Measurements from ENCODE around the gene SESTD1.

The SESTD1 gene

GRCh38 chr2:179081954-179082353, 182.7 kb downstream of the SESTD1 start:
- TF ChIP-seq ZNF70 (CRISPR knock-in tag; IDR thresholded peaks at IDR 0.05) (no peak), ZC3H10 (CRISPR knock-in tag; IDR thresholded peaks at IDR 0.05) (no peak), CREB5 (CRISPR knock-in tag; IDR thresholded peaks at IDR 0.05; ENCODE audit: low read depth) (no peak), ZFP3 (CRISPR knock-in tag; IDR thresholded peaks at IDR 0.05) (no peak), OSR1 (CRISPR knock-in tag; IDR thresholded peaks at IDR 0.05) (no peak), ZFP30 (CRISPR knock-in tag; IDR thresholded peaks at IDR 0.05) (no peak), BACH2 (CRISPR knock-in tag; IDR thresholded peaks at IDR 0.05; ENCODE audit: borderline replicate concordance) (no peak), SNAI2 (CRISPR knock-in tag; IDR thresholded peaks at IDR 0.05) (no peak), POU6F1 (CRISPR knock-in tag; IDR thresholded peaks at IDR 0.05; ENCODE audit: borderline replicate concordance, low read depth) (no peak), RARB (CRISPR knock-in tag; IDR thresholded peaks at IDR 0.05) (no peak), ESRRG (CRISPR knock-in tag; IDR thresholded peaks at IDR 0.05) (no peak), TSHZ2 (CRISPR knock-in tag; IDR thresholded peaks at IDR 0.05) (no peak), CSDC2 (CRISPR knock-in tag; IDR thresholded peaks at IDR 0.05) (no peak)
- ATAC-seq: no peak

GRCh38 chr2:179072527-179072926, 192.1 kb downstream of the SESTD1 start:
- ATAC-seq: no peak
- no peak for TF ChIP-seq ZFP30 (CRISPR knock-in tag; IDR thresholded peaks at IDR 0.05)
- no peak for TF ChIP-seq ESRRG (CRISPR knock-in tag; IDR thresholded peaks at IDR 0.05)
- TF ChIP-seq ZNF8 (CRISPR knock-in tag; IDR thresholded peaks at IDR 0.05): no peak
- no peak for TF ChIP-seq ZFP3 (CRISPR knock-in tag; IDR thresholded peaks at IDR 0.05)
- no peak for TF ChIP-seq OSR1 (CRISPR knock-in tag; IDR thresholded peaks at IDR 0.05)
- no peak for TF ChIP-seq PPARA (CRISPR knock-in tag; IDR thresholded peaks at IDR 0.05; ENCODE audit: borderline replicate concordance)
- no peak for TF ChIP-seq SNAI2 (CRISPR knock-in tag; IDR thresholded peaks at IDR 0.05)
- no peak for TF ChIP-seq CREB5 (CRISPR knock-in tag; IDR thresholded peaks at IDR 0.05; ENCODE audit: low read depth)
- TF ChIP-seq GLIS3 (CRISPR knock-in tag; IDR thresholded peaks at IDR 0.05): no peak
- no peak for TF ChIP-seq TCF4 (CRISPR knock-in tag; IDR thresholded peaks at IDR 0.05; ENCODE audit: borderline replicate concordance)
- no peak for TF ChIP-seq BACH2 (CRISPR knock-in tag; IDR thresholded peaks at IDR 0.05; ENCODE audit: borderline replicate concordance)
- no peak for TF ChIP-seq TSHZ2 (CRISPR knock-in tag; IDR thresholded peaks at IDR 0.05)
- TF ChIP-seq ZC3H10 (CRISPR knock-in tag; IDR thresholded peaks at IDR 0.05): no peak
- TF ChIP-seq PATZ1 (CRISPR knock-in tag; IDR thresholded peaks at IDR 0.05; ENCODE audit: borderline replicate concordance): no peak

Measured in SK-N-SH treated with all-trans-retinoic acid at 6 μM for 48 hours (cell line).